HCT116 (cell line): ENCODE data around the gene KIAA1614. TPM values are rescaled to one million over a fixed set of nuclear protein-coding genes. Genes with fewer than 3 reads are reported as not detected.

Source experiments
- ATAC-seq: fragments of 200-7000 bp; cut with Tn5 transposase; 2 replicates; pipeline ENCODE4 v1.9.1; 2020; ENCODE audit warnings: mild to moderate bottlenecking, moderate library complexity
- BruUV-seq: library from RNA; stranded (reverse); fragments of 400-500 nt; replicated peaks from 2 replicates; lab custom pipeline; 2021; lab: Mats Ljungman, UMichigan
- CTCF ChIA-PET: fragments of 300-600 bp; sonication (Branson Sonifier 250); formaldehyde crosslinking; loops from one replicate; lab custom pipeline; 2021; ENCODE audit warnings: antibody characterized with exemption; lab: Charles Lee
- POLR2A ChIA-PET: fragments of 300-600, 350-600 bp; sonication (Branson Sonifier 250); formaldehyde crosslinking; loops from one replicate; lab custom pipeline; 2021; ENCODE audit warnings: antibody characterized with exemption; lab: Charles Lee
- RAD21 ChIA-PET, 2 experiments: fragments of 300-600 bp; sonication (Branson Sonifier 250); formaldehyde crosslinking; loops; one replicate each; lab custom pipeline; 2023; ENCODE audit warnings: low total read pairs in 2 of 2; ENCODE audit not compliant: uncharacterized antibody in 2 of 2, unreplicated experiment in 2 of 2, low non-redundant PET in 1 of 2; lab: Charles Lee
- DNase-seq: peaks from one replicate; pipeline ENCODE4 v3.0.0-alpha.2; 2010; ENCODE audit warnings: low read depth, low spot score
- H2AFZ ChIP-seq: fragments of 200-600 bp; shearing (Covaris generic), sonication (generic); 2 replicates; pipeline ENCODE4 v1.6.1; 2017; ENCODE audit warnings: low read depth, mixed run types, mixed read lengths, antibody characterized with exemption, low read length; ENCODE audit not compliant: poor library complexity, severe bottlenecking
- H3K27ac ChIP-seq: 2 replicates; pipeline ENCODE4 v1.5.1; 2012; ENCODE audit warnings: low read depth, low read length
- H3K27me3 ChIP-seq: fragments of 200-600 bp; sonication (generic); 2 replicates; pipeline ENCODE4 v1.6.1; 2016; ENCODE audit warnings: mixed run types, low read length, mixed read lengths; ENCODE audit not compliant: insufficient read depth
- H3K36me3 ChIP-seq, 2 experiments: fragments of 200-500 bp in 1 of 2; fragments of 200-600 bp in 1 of 2; sonication (Bioruptor generic) in 1 of 2; sonication (generic) in 1 of 2; 2 replicates each; pipeline versions ENCODE4 v1.5.1 to v1.6.1; 2014 to 2016; ENCODE audit warnings: low read length in 2 of 2, inconsistent platforms in 1 of 2, mixed read lengths in 1 of 2, mixed run types in 1 of 2; ENCODE audit not compliant: insufficient read depth in 2 of 2, control insufficient read depth in 1 of 2
- H3K4me1 ChIP-seq, 2 experiments: fragments of 200-600 bp in 1 of 2; sonication (generic) in 1 of 2; 2 replicates each; pipeline versions ENCODE4 v1.5.1 to v1.6.1; 2012 to 2017; ENCODE audit warnings: low read length in 2 of 2, inconsistent platforms in 1 of 2, mild to moderate bottlenecking in 1 of 2, mixed read lengths in 1 of 2, mixed run types in 1 of 2, moderate library complexity in 1 of 2; ENCODE audit not compliant: insufficient read depth in 2 of 2, control insufficient read depth in 1 of 2
- H3K4me2 ChIP-seq: fragments of 200-600 bp; sonication (generic); 2 replicates; pipeline ENCODE4 v1.6.1; 2017; ENCODE audit warnings: mixed run types, low read length, mixed read lengths
- H3K4me3 ChIP-seq, 2 experiments: fragments of 200-600 bp in 1 of 2; sonication (generic) in 1 of 2; replicated peaks in 1 of 2; 2 replicates each; pipeline ENCODE4 v1.5.1; 2011 to 2016; ENCODE audit warnings: low read length in 2 of 2, control low read depth in 1 of 2, low read depth in 1 of 2, mild to moderate bottlenecking in 1 of 2, mixed read lengths in 1 of 2, mixed run types in 1 of 2
- H3K79me2 ChIP-seq: fragments of 200-600 bp; sonication (generic); 2 replicates; pipeline ENCODE4 v1.6.1; 2017; ENCODE audit warnings: mild to moderate bottlenecking, mixed run types, low read length, moderate library complexity, mixed read lengths; ENCODE audit not compliant: insufficient read depth
- H3K9ac ChIP-seq: fragments of 200-600 bp; sonication (generic); 2 replicates; pipeline ENCODE4 v1.6.1; 2016; ENCODE audit warnings: low read length, mixed read lengths
- H3K9me2 ChIP-seq: fragments of 200-600 bp; sonication (generic), shearing (Covaris generic); 2 replicates; pipeline ENCODE4 v1.6.1; 2017; ENCODE audit warnings: mixed run types, mild to moderate bottlenecking, moderate library complexity; ENCODE audit not compliant: insufficient read depth
- H3K9me3 ChIP-seq, 2 experiments: fragments of 200-500 bp in 1 of 2; fragments of 200-600 bp in 1 of 2; sonication (Bioruptor generic) in 1 of 2; sonication (generic) in 1 of 2; 2 replicates each; pipeline ENCODE4 v1.6.1; 2014 to 2017; ENCODE audit warnings: low read length in 2 of 2, mixed read lengths in 2 of 2, inconsistent platforms in 1 of 2, low read depth in 1 of 2, mild to moderate bottlenecking in 1 of 2, mixed run types in 1 of 2, moderate library complexity in 1 of 2; ENCODE audit not compliant: control insufficient read depth in 1 of 2, insufficient read depth in 1 of 2
- H4K20me1 ChIP-seq: fragments of 200-600 bp; sonication (generic), shearing (Covaris generic); 2 replicates; pipeline ENCODE4 v1.6.1; 2017; ENCODE audit warnings: mixed run types, mild to moderate bottlenecking, moderate library complexity; ENCODE audit not compliant: insufficient read depth
- CBX3 ChIP-seq: IDR thresholded peaks from 2 replicates; pipeline ENCODE4 v1.6.1; 2012; ENCODE audit warnings: low read depth
- CEBPB ChIP-seq: IDR thresholded peaks from 2 replicates; pipeline ENCODE4 v1.6.1; 2012; ENCODE audit warnings: low read depth
- CTCF ChIP-seq, 3 experiments: fragments of 200-600 bp in 1 of 3; sonication (generic) in 1 of 3; IDR thresholded peaks in 2 of 3; conservative IDR thresholded peaks in 1 of 3; 2 replicates each; pipeline ENCODE4 v1.5.1; 2012 to 2017; ENCODE audit warnings: low read depth in 2 of 3, low read length in 2 of 3, antibody characterized with exemption in 1 of 3, borderline replicate concordance in 1 of 3, control low read depth in 1 of 3, mild to moderate bottlenecking in 1 of 3, mixed read lengths in 1 of 3, mixed run types in 1 of 3, moderate library complexity in 1 of 3; ENCODE audit not compliant: insufficient read depth in 1 of 3
- EZH2phosphoT487 ChIP-seq: fragments of 200-600 bp; IDR thresholded peaks from 2 replicates; pipeline ENCODE4 v1.6.1; 2018; ENCODE audit warnings: antibody characterized with exemption, borderline replicate concordance
- FOSL1 ChIP-seq: IDR thresholded peaks from 2 replicates; pipeline ENCODE4 v1.6.1; 2012; ENCODE audit warnings: low read depth
- RAD21 ChIP-seq: IDR thresholded peaks from 2 replicates; pipeline ENCODE4 v1.6.1; 2012; ENCODE audit warnings: low read depth, mild to moderate bottlenecking
- REST ChIP-seq: IDR thresholded peaks from 2 replicates; pipeline ENCODE4 v1.6.1; 2012; ENCODE audit warnings: low read depth
- TCF7L2 ChIP-seq: IDR thresholded peaks from 2 replicates; pipeline ENCODE4 v1.7.0; 2011; ENCODE audit warnings: borderline replicate concordance, inconsistent platforms; ENCODE audit not compliant: insufficient read depth, insufficient read length; ENCODE audit errors: extremely low read depth
- ZBTB33 ChIP-seq: IDR thresholded peaks from 2 replicates; pipeline ENCODE4 v1.6.1; 2011; ENCODE audit warnings: mild to moderate bottlenecking, low read length, moderate library complexity; ENCODE audit not compliant: insufficient replicate concordance; ENCODE audit errors: extremely low read depth
- ZFX ChIP-seq: fragments of 450-650 bp; IDR thresholded peaks from 2 replicates; pipeline ENCODE4 v1.6.1; 2017
- ZNF274 ChIP-seq: fragments of 200-500 bp; sonication (Bioruptor generic); IDR thresholded peaks from 2 replicates; pipeline ENCODE4 v1.6.1; 2014; ENCODE audit warnings: mild to moderate bottlenecking, low read depth, low read length, inconsistent platforms
- intact Hi-C: fragments of 100-400 bp; cut with micrococcal nuclease; formaldehyde crosslinking; loops from 2 replicates; pipeline ENCODE4 v1.10.0; 2022
- total RNA-seq: library from RNA; stranded (reverse); gene quantifications from one replicate; pipeline ENCODE4 v1.2.1, GENCODE V29; 2021; ENCODE audit not compliant: unreplicated experiment

KIAA1614 gene
- total RNA-seq, 1 experiment from 2014 or later: 0.25 TPM

- ChIA-PET POLR2A (no interaction called here), CTCF (interaction anchor here (0.7 kb wide), 1 partner anchor 368 kb away, joined by 5 read pairs; no protein-coding TSS in a partner anchor), RAD21 (no interaction called here)
- H3K9me3 ChIP-seq: no peaks in the 10 kb centered on the region
- no peak for DNase-seq
- TF ChIP-seq ZFX (no peak), RAD21 (no peak), EZH2phosphoT487 (no peak)
- no peaks in the 10 kb centered on the region for H3K27me3 ChIP-seq
- no peak overlapping the region for H3K4me2 ChIP-seq
- no peak overlapping the region for H3K9ac ChIP-seq
- no peak overlapping the region for H3K27ac ChIP-seq
- H4K20me1 ChIP-seq: no peaks in the 10 kb centered on the region
- no peaks in the 10 kb centered on the region for H3K9me2 ChIP-seq
- intact Hi-C loops: no loop called here
- H3K79me2 ChIP-seq: no peaks in the 10 kb centered on the region
- H3K4me3 ChIP-seq: no peak overlapping the region
- no peaks in the 10 kb centered on the region for H3K4me1 ChIP-seq
- H3K36me3 ChIP-seq: no peaks in the 10 kb centered on the region
- BruUV-seq: no TSS peak
- no peak overlapping the region for H2AFZ ChIP-seq
- no peak for ATAC-seq
These were observed 19.1 kb upstream of the KIAA1614 start for GRCh38 chr1:180893614-180894013.

GRCh38 chr1:180896161-180896560 is 16.5 kb upstream of the KIAA1614 start:
- Histone ChIP-seq H3K27ac (no peak overlapping the region), H3K79me2 (no peaks in the 10 kb centered on the region), H3K4me2 (no peak overlapping the region), H3K9me2 (no peaks in the 10 kb centered on the region), H3K9ac (no peak overlapping the region), H3K9me3 (no peaks in the 10 kb centered on the region), H4K20me1 (no peaks in the 10 kb centered on the region), H2AFZ (no peak overlapping the region), H3K4me3 (no peak overlapping the region), H3K27me3 (no peaks in the 10 kb centered on the region)
- RAD21 ChIA-PET: no interaction called here
- DNase-seq (no peak), ATAC-seq (no peak)
- intact Hi-C loops: no loop called here
- TF ChIP-seq TCF7L2: no peak
- no peak for TF ChIP-seq ZBTB33
- no peak for TF ChIP-seq CBX3
- TF ChIP-seq CTCF (IDR thresholded peaks at IDR 0.05 in 2 of 3, conservative IDR thresholded peaks at IDR 0.05 in 1 of 3; ENCODE audit: borderline replicate concordance in 1 of 3, insufficient read depth in 1 of 3, low read depth in 2 of 3, low read length in 2 of 3): no peak
- no peak for TF ChIP-seq REST
- no peak for TF ChIP-seq ZNF274
- TF ChIP-seq CEBPB: no peak
- TF ChIP-seq RAD21: no peak
- TF ChIP-seq FOSL1: no peak
- TF ChIP-seq, all 23 proteins: peak for 0
- POLR2A ChIA-PET: no interaction called here
- BruUV-seq: no TSS peak
- Histone ChIP-seq H3K4me1 (no peaks in the 10 kb centered on the region), H3K36me3 (no peaks in the 10 kb centered on the region)
- CTCF ChIA-PET: no interaction called here
